Subcutaneous adipose tissue (tissue), 4 donors: ENCODE measurements around the gene ACO1. TPM values are rescaled to one million over a fixed set of nuclear protein-coding genes. Genes with fewer than 3 reads are reported as not detected.

Source experiments
- total RNA-seq, 4 donors: library from RNA; depleted of rRNA; stranded (reverse); fragments of >200 nt; gene quantifications; one replicate each; pipeline ENCODE4 v1.1.0, GENCODE V29; 2016
- TF ChIP-seq, protein P1 (sequence below): fragments of 450-650 bp; IDR thresholded peaks from one replicate; pipeline ENCODE4 v1.5.1; 2016; ENCODE audit warnings: low read depth, mild to moderate bottlenecking, control low read depth, antibody characterized with exemption, moderate library complexity

Gene ACO1
- total RNA-seq, 4 donors from 2014 or later = 108 to 271 (median 183) TPM

DNA sequence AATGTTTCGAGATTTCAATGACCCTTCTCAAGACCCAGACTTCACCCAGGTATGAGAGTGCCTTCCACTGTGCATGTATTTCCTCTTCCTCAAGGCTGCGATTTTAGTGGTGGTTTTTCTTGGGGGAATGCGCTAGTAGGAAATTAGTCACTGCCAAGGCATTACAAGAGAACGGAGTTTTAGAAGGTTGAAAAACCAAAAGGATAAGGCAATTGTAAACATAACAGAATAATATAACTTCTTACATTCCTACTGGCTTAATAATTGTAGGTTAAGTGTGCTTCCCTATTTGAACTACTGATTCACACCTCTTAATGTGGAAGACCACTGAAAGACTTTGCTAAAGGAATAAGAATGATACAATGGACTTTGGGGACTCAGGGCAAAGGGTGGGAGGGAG lies 38.9 kb downstream of the ACO1 start:
- TF ChIP-seq, protein P1, sequence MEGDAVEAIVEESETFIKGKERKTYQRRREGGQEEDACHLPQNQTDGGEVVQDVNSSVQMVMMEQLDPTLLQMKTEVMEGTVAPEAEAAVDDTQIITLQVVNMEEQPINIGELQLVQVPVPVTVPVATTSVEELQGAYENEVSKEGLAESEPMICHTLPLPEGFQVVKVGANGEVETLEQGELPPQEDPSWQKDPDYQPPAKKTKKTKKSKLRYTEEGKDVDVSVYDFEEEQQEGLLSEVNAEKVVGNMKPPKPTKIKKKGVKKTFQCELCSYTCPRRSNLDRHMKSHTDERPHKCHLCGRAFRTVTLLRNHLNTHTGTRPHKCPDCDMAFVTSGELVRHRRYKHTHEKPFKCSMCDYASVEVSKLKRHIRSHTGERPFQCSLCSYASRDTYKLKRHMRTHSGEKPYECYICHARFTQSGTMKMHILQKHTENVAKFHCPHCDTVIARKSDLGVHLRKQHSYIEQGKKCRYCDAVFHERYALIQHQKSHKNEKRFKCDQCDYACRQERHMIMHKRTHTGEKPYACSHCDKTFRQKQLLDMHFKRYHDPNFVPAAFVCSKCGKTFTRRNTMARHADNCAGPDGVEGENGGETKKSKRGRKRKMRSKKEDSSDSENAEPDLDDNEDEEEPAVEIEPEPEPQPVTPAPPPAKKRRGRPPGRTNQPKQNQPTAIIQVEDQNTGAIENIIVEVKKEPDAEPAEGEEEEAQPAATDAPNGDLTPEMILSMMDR = no peak

DNA sequence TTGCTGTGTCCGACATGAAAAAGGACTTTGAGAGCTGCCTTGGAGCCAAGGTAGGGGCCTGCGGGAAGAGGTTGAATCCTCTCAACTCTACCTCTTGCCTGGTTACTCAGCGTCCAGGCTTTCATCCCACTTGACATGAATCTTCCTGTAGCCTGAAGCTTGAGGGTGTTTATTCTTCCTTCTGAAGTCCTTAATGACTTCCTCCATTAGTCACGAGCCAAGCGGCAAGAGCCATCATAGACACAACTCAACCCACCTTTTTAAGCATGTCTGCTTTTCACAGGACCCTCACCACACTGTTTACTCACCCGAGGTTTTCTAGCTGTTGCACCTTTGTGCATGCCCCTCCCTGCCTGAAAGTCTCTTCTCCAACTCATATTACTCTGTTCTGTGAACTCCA lies 40.2 kb downstream of the ACO1 start:
- TF ChIP-seq, protein P1 = no peak

DNA sequence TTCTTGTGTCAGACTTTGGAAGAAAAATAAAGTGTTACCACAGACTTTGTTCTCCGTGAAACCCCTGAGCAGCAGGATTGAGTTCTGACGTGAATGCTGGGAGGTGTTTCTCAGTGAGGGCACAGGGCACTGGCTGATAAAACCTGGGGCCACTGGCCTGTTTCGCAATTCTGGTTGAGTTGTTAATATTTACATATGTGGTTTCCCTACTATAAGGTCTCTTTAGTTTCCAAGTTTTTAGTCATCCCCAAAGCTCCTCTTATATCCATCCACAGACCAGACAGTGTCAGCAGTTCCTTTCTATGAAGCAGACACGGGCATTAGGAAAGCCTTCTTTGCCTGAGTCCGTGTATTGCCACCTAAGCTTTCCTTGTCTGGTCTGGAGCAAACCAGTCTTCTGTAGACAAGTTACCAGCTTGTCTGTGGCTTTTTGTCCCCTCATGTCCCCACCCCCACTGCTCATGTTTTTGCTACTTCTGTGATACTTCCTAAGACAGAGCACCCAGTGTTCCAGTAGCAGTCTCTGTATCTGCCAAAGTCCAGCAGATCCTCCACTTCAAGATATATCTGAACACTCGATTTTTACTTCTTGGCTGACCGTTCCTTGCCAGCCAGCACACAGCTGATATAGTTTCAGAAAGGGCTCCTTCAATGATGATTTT lies 42.0 kb downstream of the ACO1 start:
- TF ChIP-seq, protein P1 = no peak

DNA sequence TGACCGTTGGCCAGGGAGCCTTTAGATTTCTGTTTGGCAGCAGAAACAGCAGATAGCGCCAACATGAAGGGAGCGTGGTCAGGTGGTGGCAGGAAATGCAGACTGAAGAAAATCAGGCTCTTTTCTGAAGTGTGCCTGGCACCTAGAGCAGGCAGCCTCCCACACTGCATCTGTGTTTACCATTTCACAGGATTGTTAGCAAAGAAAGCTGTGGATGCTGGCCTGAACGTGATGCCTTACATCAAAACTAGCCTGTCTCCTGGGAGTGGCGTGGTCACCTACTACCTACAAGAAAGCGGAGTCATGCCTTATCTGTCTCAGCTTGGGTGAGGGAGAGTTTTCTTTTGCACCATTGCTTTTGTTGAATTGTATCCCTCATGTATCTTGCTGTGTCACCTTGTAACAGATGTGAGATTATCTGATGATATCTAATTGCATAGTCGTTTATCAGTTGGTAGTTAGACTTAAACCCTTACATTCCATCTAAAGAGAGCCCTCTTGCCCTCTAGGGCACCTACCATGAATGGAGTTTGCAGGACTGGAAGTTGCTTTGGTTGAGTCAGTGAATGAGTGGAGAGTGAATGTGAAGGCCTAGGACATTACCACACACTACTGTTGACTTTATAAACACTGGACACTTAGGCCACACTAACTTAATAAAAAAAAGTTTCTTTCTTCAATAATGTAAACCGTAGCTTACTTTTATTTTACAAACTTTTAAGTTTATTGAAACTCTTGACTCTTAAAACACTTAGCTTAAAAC lies 42.8 kb downstream of the ACO1 start:
- TF ChIP-seq, protein P1 = no peak

DNA sequence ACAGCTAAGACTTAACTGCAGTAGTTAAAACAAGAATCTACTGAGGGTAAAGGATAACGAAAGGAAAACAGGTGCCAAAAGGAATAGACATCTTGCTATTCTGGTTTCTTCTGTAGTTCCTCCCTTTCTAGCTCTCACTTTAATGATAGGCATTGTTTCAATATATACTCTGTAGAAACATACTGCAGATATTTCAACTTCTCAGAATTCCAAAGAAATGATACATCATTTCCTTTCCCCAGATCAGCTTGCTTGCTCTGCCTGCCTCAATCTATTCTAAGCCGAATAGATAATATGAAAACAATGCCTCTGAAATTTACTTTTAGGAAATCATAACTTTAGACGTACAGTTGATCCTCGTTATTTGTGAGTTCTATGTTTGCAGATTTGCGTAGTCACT lies 46.3 kb downstream of the ACO1 start:
- TF ChIP-seq, protein P1 = no peak

DNA sequence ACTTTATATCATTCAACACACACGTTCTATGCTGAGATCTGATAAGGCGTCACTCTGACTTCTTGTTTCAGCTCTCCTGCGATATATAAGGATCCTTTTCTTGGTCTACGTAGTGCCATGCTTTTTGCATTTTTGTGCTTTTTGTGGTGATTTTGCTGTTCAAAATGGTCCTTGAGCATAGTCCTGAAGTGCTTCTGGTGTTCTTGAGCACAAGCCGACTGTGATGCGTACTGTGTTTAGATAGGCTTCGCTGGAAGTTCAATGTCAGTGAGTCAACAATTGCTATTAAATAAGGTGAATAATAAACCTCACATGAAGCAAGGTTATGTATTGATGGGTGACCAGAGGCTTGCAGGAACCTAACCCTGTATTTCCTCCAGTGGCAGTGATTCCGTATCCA lies 46.8 kb downstream of the ACO1 start:
- TF ChIP-seq, protein P1 = no peak

DNA sequence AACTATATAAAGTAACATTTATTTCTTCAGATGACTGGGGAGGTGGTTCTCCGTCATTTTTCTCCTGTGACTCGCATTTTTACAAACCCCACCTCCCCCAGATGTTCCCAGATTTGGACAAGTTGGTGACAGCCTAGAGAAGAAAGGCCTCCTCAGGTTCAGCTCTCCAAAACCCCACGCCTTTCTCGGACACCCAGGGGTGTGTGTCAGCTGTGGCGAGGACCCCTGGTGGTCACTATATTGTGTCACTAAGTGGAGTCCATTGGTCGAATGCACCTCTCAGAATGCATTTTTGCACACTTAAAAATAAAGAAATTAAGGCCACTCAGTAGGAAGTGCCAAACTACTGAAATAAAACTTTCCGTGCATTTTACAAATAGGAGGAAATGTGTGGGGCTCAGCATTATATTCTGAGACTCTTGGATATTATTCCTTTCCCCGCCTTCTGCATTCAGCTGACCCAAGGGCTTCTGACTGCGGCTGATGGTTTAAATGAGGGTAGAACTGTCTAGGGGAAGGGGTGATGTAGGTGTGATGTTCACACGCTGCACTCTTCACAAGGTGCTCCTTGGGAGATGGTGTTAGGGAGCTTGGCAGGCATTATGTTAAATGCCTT lies 47.6 kb downstream of the ACO1 start:
- TF ChIP-seq, protein P1 = no peak
